NCI-H2227 (cell line): ENCODE data around the gene RIBC2.

ENCODE experiments used
- DNase-seq: peaks from one replicate; lab custom pipeline; 2025; ENCODE audit not compliant: unreplicated experiment; lab: John Stamatoyannopoulos, UW

RIBC2 gene

GRCh38 chr22:45470871-45471270, 57.4 kb downstream of the RIBC2 start:
- DNase-seq = no peak

GRCh38 chr22:45472426-45472825, 58.9 kb downstream of the RIBC2 start:
- no peak for DNase-seq

DNA sequence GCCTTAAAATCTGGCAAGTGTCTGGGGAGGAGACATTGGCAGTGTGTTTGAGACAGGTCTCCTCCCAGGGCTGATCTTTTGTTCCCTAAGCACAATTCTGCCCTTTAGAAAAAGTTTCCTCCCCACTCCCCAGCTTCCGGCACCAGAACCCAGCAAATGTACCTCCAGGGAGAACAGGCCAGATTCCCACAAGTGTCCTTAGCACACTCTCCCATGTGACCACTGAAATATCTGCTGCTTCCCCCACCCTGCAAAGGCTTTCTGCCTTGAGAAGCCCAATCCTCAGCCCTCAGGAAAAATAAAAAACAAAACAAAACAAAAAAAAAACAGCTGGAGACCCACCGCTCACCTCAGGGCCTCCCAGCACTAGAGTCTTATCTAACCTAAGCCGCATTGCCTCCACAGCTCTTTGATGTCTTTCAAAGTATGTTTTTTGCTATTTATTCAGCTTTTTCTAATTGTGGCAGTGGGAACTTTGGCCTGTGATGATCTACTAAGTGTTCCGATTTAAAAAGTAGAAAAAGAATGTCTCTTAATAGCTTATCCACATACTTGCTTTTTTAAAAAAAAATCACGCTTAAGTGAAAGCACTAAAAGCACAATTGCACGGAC, 60.2 kb downstream of the RIBC2 start:
- no peak for DNase-seq

- DNase-seq = no peak
Measured at GRCh38 chr22:45475063-45475747, 61.7 kb downstream of the RIBC2 start.

DNA sequence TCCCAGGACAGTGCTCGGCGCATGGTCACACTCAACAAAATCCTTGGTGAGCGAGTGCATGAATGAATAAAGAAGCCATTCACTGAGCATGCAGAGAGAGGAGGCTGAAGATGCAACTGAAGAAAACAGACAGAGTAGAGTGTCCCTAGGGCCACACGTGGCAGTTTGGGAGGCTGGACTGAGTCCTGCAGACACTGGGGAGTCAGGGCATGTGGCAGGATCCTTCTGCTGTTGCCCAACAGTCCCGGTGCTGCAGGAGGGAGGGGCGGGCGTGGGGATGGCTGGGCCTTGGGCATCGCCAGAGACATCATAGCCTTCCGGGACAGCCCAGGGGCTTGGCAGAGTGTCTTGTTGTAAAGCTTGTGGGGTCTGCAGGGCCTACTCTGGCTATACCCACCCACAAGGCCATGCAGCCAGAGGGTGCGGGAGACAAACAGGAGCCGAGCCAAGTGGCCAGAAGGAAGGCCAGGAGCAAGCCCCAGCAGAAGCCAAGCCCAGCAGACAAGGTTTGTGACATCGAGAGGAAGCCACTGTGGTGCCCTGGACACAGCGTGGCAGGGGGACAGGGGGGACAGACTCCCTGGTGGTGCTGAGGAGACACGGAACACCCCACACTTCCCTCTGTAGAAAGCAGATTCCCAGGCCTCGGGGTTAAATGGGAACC, 62.5 kb downstream of the RIBC2 start:
- no peak for DNase-seq

GRCh38 chr22:45476814-45477213, 63.3 kb downstream of the RIBC2 start:
- DNase-seq = no peak

DNA sequence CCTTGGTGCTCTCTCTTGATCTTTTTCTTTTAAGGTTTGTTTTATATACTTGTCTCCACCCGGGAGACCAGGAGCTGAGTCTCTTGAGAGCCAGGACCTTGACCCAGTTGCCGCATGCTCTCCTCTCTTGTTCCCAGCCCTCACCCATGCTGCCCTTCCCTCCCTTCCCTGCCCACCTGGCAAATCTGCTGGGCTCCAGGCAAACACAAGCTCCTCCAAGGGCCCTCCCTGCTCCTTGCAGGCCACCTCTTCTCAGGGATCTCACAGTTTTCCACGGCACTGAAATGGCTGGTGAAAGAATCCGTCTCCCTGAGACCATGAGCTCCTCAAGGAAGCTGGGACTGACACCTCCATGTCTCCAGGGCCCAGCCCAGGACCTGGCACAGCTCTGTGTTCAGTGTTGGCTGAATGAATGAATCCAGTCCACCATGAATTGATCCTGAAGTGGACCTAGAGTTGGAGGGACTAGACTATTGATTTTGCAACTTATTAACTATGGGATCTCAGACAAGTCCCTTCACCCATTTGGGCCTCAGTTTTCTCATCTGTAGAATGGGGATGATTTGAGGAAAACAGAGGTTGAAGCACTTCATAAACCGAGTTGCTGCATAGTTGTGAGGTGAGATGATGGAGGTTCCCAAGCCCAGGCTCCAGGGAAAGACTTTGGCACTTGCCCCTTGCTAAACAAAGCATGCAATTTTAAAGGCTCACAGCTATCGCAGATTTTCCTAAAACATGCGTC, 64.0 kb downstream of the RIBC2 start:
- DNase-seq = no peak

GRCh38 chr22:45478108-45478771, 64.7 kb downstream of the RIBC2 start:
- no peak for DNase-seq

GRCh38 chr22:45480717-45481116, 67.2 kb downstream of the RIBC2 start:
- DNase-seq = no peak

GRCh38 chr22:45481661-45482060, 68.2 kb downstream of the RIBC2 start:
- DNase-seq = no peak
